Measurements from ENCODE around the gene UCHL3. TPM values are rescaled to one million over a fixed set of nuclear protein-coding genes. Genes with fewer than 3 reads are reported as not detected.

The UCHL3 gene
- total and polyA plus RNA-seq, 9 of the 15 experiments (the other 6 are each of a cell fraction or from before 2014, with no cell fraction given) = 42.2 to 112 (median 85.4) TPM

DNA sequence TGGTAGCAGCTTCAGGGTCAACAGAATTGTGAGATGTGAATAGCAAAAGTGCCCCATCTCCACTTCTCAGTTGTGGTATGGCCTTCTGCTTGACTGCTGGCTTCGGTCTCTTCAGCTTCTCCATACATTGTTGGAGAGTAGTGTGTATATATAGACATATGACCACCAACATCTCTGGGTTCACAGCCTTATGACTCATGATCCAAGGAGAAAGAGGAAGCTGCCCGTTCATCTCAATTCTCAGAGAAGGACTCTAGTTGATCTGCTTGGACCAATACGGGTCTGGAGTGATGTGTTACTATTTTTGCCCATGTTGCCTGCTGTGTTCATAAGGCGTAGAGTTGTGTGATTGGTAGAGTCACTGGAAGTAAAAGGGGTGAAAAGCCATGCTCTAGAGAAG is 8.3 kb upstream of the UCHL3 start (continued):
- TF ChIP-seq, protein P1, sequence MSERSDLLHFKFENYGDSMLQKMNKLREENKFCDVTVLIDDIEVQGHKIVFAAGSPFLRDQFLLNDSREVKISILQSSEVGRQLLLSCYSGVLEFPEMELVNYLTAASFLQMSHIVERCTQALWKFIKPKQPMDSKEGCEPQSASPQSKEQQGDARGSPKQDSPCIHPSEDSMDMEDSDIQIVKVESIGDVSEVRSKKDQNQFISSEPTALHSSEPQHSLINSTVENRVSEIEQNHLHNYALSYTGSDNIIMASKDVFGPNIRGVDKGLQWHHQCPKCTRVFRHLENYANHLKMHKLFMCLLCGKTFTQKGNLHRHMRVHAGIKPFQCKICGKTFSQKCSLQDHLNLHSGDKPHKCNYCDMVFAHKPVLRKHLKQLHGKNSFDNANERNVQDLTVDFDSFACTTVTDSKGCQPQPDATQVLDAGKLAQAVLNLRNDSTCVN (CRISPR knock-in tag; IDR thresholded peaks at IDR 0.05) = no peak
- TF ChIP-seq IFI16 (CRISPR knock-in tag; IDR thresholded peaks at IDR 0.05) (no peak), POLR2AphosphoS5 (IDR thresholded peaks at IDR 0.05; ENCODE audit: control insufficient read depth, insufficient read depth, low read depth, low read length) (no peak), ZBTB1 (CRISPR knock-in tag; IDR thresholded peaks at IDR 0.05; ENCODE audit: borderline replicate concordance, low read depth) (no peak), ZNF764 (CRISPR knock-in tag; IDR thresholded peaks at IDR 0.05; ENCODE audit: low read depth) (no peak), ZNF695 (CRISPR knock-in tag; IDR thresholded peaks at IDR 0.05) (no peak), FOS (IDR thresholded peaks at IDR 0.05; ENCODE audit: extremely low read depth, insufficient read length) (no peak), LCOR (CRISPR knock-in tag; IDR thresholded peaks at IDR 0.05) (no peak), KDM1A (IDR thresholded peaks at IDR 0.05) (no peak), FOSL1 (tag; conservative IDR thresholded peaks at IDR 0.05) (peak; percentile 63), MEF2A (IDR thresholded peaks at IDR 0.05; ENCODE audit: control insufficient read depth, low read depth, low read length) (peak; percentile 30; the same call in 1 of the 2 replicates), KDM4B (IDR thresholded peaks at IDR 0.05; ENCODE audit: borderline replicate concordance in 2 of 2, low read depth in 1 of 2) (no peak), CTBP1 (IDR thresholded peaks at IDR 0.05; ENCODE audit: borderline replicate concordance) (0 out of 2 replicates have a peak, but pooled peaks have one; percentile 23), SRSF9 (IDR thresholded peaks at IDR 0.05; ENCODE audit: borderline replicate concordance, low read depth, low read length) (no peak), RBM25 (IDR thresholded peaks at IDR 0.05; ENCODE audit: low read depth, low read length, severe bottlenecking) (no peak), MYC (IDR thresholded peaks at IDR 0.05; ENCODE audit: low read depth, low read length) (no peak), MYC (CRISPR knock-in tag; IDR thresholded peaks at IDR 0.05; ENCODE audit: borderline replicate concordance, low read depth) (no peak)
- TF ChIP-seq, protein P2, sequence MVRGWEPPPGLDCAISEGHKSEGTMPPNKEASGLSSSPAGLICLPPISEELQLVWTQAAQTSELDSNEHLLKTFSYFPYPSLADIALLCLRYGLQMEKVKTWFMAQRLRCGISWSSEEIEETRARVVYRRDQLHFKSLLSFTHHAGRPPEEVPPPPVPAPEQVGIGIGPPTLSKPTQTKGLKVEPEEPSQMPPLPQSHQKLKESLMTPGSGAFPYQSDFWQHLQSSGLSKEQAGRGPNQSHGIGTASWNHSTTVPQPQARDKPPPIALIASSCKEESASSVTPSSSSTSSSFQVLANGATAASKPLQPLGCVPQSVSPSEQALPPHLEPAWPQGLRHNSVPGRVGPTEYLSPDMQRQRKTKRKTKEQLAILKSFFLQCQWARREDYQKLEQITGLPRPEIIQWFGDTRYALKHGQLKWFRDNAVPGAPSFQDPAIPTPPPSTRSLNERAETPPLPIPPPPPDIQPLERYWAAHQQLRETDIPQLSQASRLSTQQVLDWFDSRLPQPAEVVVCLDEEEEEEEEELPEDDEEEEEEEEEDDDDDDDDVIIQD (CRISPR knock-in tag; IDR thresholded peaks at IDR 0.05) = no peak
- TF ChIP-seq, protein P3, sequence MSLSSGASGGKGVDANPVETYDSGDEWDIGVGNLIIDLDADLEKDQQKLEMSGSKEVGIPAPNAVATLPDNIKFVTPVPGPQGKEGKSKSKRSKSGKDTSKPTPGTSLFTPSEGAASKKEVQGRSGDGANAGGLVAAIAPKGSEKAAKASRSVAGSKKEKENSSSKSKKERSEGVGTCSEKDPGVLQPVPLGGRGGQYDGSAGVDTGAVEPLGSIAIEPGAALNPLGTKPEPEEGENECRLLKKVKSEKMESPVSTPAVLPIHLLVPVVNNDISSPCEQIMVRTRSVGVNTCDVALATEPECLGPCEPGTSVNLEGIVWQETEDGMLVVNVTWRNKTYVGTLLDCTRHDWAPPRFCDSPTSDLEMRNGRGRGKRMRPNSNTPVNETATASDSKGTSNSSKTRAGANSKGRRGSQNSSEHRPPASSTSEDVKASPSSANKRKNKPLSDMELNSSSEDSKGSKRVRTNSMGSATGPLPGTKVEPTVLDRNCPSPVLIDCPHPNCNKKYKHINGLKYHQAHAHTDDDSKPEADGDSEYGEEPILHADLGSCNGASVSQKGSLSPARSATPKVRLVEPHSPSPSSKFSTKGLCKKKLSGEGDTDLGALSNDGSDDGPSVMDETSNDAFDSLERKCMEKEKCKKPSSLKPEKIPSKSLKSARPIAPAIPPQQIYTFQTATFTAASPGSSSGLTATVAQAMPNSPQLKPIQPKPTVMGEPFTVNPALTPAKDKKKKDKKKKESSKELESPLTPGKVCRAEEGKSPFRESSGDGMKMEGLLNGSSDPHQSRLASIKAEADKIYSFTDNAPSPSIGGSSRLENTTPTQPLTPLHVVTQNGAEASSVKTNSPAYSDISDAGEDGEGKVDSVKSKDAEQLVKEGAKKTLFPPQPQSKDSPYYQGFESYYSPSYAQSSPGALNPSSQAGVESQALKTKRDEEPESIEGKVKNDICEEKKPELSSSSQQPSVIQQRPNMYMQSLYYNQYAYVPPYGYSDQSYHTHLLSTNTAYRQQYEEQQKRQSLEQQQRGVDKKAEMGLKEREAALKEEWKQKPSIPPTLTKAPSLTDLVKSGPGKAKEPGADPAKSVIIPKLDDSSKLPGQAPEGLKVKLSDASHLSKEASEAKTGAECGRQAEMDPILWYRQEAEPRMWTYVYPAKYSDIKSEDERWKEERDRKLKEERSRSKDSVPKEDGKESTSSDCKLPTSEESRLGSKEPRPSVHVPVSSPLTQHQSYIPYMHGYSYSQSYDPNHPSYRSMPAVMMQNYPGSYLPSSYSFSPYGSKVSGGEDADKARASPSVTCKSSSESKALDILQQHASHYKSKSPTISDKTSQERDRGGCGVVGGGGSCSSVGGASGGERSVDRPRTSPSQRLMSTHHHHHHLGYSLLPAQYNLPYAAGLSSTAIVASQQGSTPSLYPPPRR (CRISPR knock-in tag; IDR thresholded peaks at IDR 0.05; ENCODE audit: borderline replicate concordance) = no peak
- TF ChIP-seq, protein P4, sequence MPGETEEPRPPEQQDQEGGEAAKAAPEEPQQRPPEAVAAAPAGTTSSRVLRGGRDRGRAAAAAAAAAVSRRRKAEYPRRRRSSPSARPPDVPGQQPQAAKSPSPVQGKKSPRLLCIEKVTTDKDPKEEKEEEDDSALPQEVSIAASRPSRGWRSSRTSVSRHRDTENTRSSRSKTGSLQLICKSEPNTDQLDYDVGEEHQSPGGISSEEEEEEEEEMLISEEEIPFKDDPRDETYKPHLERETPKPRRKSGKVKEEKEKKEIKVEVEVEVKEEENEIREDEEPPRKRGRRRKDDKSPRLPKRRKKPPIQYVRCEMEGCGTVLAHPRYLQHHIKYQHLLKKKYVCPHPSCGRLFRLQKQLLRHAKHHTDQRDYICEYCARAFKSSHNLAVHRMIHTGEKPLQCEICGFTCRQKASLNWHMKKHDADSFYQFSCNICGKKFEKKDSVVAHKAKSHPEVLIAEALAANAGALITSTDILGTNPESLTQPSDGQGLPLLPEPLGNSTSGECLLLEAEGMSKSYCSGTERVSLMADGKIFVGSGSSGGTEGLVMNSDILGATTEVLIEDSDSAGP (CRISPR knock-in tag; IDR thresholded peaks at IDR 0.05) = no peak

Data from K562 (cell line).